GM23338 (cell line): ENCODE data around the gene SAMD4A. TPM values are rescaled to one million over a fixed set of nuclear protein-coding genes. Genes with fewer than 3 reads are reported as not detected.

ENCODE experiments used
- ATAC-seq: fragments of 200-7000 bp; cut with Tn5 transposase; 3 replicates; pipeline ENCODE4 v1.9.1; 2020
- DNase-seq: peaks from one replicate; pipeline ENCODE4 v3.0.0-alpha.2; 2015; ENCODE audit warnings: low spot score
- H2AFZ ChIP-seq: fragments of 200-600 bp; sonication (generic); 2 replicates; pipeline ENCODE4 v1.8.0; 2016; ENCODE audit warnings: antibody characterized with exemption, mild to moderate bottlenecking, moderate library complexity
- H3F3A ChIP-seq: fragments of 200-600 bp; sonication (generic); replicated peaks from 2 replicates; pipeline ENCODE4 v1.8.0; 2017; ENCODE audit warnings: antibody characterized with exemption, mixed run types, low read depth
- H3K27ac ChIP-seq: fragments of 200-600 bp; sonication (generic); 2 replicates; pipeline ENCODE4 v1.6.1; 2016; ENCODE audit warnings: low read depth
- H3K27me3 ChIP-seq: fragments of 200-600 bp; sonication (generic); 2 replicates; pipeline ENCODE4 v1.8.0; 2016; ENCODE audit warnings: mild to moderate bottlenecking, mixed run types, moderate library complexity; ENCODE audit not compliant: insufficient read depth
- H3K36me3 ChIP-seq: fragments of 200-600 bp; sonication (generic); 2 replicates; pipeline ENCODE4 v1.8.0; 2016; ENCODE audit warnings: mild to moderate bottlenecking; ENCODE audit not compliant: insufficient read depth
- H3K4me1 ChIP-seq: fragments of 200-600 bp; sonication (generic); 2 replicates; pipeline ENCODE4 v1.8.0; 2016; ENCODE audit warnings: mild to moderate bottlenecking, moderate library complexity; ENCODE audit not compliant: insufficient read depth
- H3K4me2 ChIP-seq: fragments of 200-600 bp; sonication (generic); 2 replicates; pipeline ENCODE4 v1.7.1; 2017; ENCODE audit warnings: mixed run types
- H3K4me3 ChIP-seq: fragments of 200-600 bp; sonication (generic); 2 replicates; pipeline ENCODE4 v1.6.1; 2016; ENCODE audit warnings: mixed run types
- H3K79me2 ChIP-seq: fragments of 200-600 bp; sonication (generic); replicated peaks from 2 replicates; pipeline ENCODE4 v1.8.0; 2017; ENCODE audit warnings: mild to moderate bottlenecking; ENCODE audit not compliant: insufficient read depth
- H3K9me2 ChIP-seq: fragments of 200-600 bp; sonication (generic); 2 replicates; pipeline ENCODE4 v1.8.0; 2017; ENCODE audit not compliant: insufficient read depth
- H4K20me1 ChIP-seq: fragments of 200-600 bp; sonication (generic); replicated peaks from 2 replicates; pipeline ENCODE4 v1.8.0; 2017; ENCODE audit warnings: mild to moderate bottlenecking; ENCODE audit not compliant: insufficient read depth
- H3K27ac Mint-ChIP-seq: 2 replicates; pipeline ENCODE4 v1.8.0; 2020; ENCODE audit warnings: inconsistent platforms, mild to moderate bottlenecking, moderate library complexity, mixed read lengths
- H3K27me3 Mint-ChIP-seq: 3 replicates; pipeline ENCODE4 v1.8.0; 2022; ENCODE audit warnings: low read depth, mild to moderate bottlenecking, moderate library complexity, mixed read lengths, inconsistent platforms; ENCODE audit not compliant: insufficient read depth, poor library complexity
- H3K36me3 Mint-ChIP-seq: 3 replicates; pipeline ENCODE4 v1.8.0; 2021; ENCODE audit warnings: low read depth, mild to moderate bottlenecking, inconsistent platforms, moderate library complexity, mixed read lengths
- H3K4me1 Mint-ChIP-seq: 3 replicates; pipeline ENCODE4 v1.8.0; 2020; ENCODE audit warnings: mild to moderate bottlenecking, inconsistent platforms, mixed read lengths
- H3K4me3 Mint-ChIP-seq: 3 replicates; pipeline ENCODE4 v1.8.0; 2021; ENCODE audit warnings: moderate library complexity, mild to moderate bottlenecking, inconsistent platforms, mixed read lengths
- H3K9me3 Mint-ChIP-seq: 3 replicates; pipeline ENCODE4 v1.8.0; 2020; ENCODE audit warnings: moderate library complexity, mild to moderate bottlenecking, inconsistent platforms, mixed read lengths
- CTCF ChIP-seq, 2 experiments: fragments of 200-600 bp in 1 of 2; sonication (generic) in 1 of 2; conservative IDR thresholded peaks; 2 replicates each; pipeline versions ENCODE4 v1.5.1 to v1.6.1; 2016 to 2017; ENCODE audit warnings: antibody characterized with exemption in 2 of 2, low read depth in 2 of 2, mild to moderate bottlenecking in 2 of 2, moderate library complexity in 1 of 2
- ETS1 ChIP-seq: IDR thresholded peaks from 2 replicates; pipeline ENCODE4 v1.6.1; 2016; ENCODE audit warnings: antibody characterized with exemption
- EZH2 ChIP-seq: fragments of 200-600 bp; sonication (generic); IDR thresholded peaks from one replicate; pipeline ENCODE4 v1.8.0; 2017; ENCODE audit warnings: antibody characterized with exemption, mild to moderate bottlenecking, low read depth; ENCODE audit not compliant: unreplicated experiment
- EZH2phosphoT487 ChIP-seq: fragments of 200-600 bp; sonication (generic); IDR thresholded peaks from one replicate; pipeline ENCODE4 v1.8.1; 2018; ENCODE audit warnings: antibody characterized with exemption; ENCODE audit not compliant: unreplicated experiment
- NANOG ChIP-seq: IDR thresholded peaks from 2 replicates; pipeline ENCODE4 v1.6.1; 2016; ENCODE audit warnings: antibody characterized with exemption, borderline replicate concordance
- POLR2AphosphoS5 ChIP-seq: IDR thresholded peaks from 2 replicates; pipeline ENCODE4 v1.6.1; 2016; ENCODE audit warnings: antibody characterized with exemption, low read depth
- REST ChIP-seq: IDR thresholded peaks from one replicate; pipeline ENCODE4 v1.6.1; 2018; ENCODE audit warnings: antibody characterized with exemption; ENCODE audit not compliant: unreplicated experiment
- STAT1 ChIP-seq: IDR thresholded peaks from one replicate; pipeline ENCODE4 v1.6.1; 2016; ENCODE audit warnings: antibody characterized with exemption; ENCODE audit not compliant: unreplicated experiment
- ZNF114 ChIP-seq: fragments of 250-450 bp; sonication (Bioruptor Pico); IDR thresholded peaks from 2 replicates; pipeline ENCODE4 v1.5.0; 2020; ENCODE audit warnings: mild to moderate bottlenecking, moderate library complexity
- ZNF331 ChIP-seq: fragments of 250-450 bp; sonication (Bioruptor Pico); IDR thresholded peaks from 2 replicates; pipeline ENCODE4 v1.5.0; 2020; ENCODE audit warnings: low read depth, mild to moderate bottlenecking, moderate library complexity
- polyA plus RNA-seq: library from polyadenylated mRNA; unstranded; fragments of >200 nt; fragmentation: Nextera tagmentation; extraction: Ambion mirVana; gene quantifications from 2 replicates; pipeline ENCODE4 v1.2.1, GENCODE V29; 2016
- total RNA-seq: library from RNA; depleted of rRNA; stranded (reverse); fragments of >200 nt; shearing (Covaris generic); gene quantifications from 2 replicates; pipeline ENCODE4 v1.2.3, GENCODE V29; 2014

The SAMD4A gene
- total and polyA plus RNA-seq, 2 experiments from 2014 or later, result 1.6 to 6.9 TPM

GRCh38 chr14:54704768-54705167, 137.8 kb downstream of the SAMD4A start:
- H3K9me2 ChIP-seq, result no peaks in the 10 kb centered on the region; the same call in 1 of the 2 replicates
- H3K9me3 Mint-ChIP-seq, result no peaks in the 10 kb centered on the region
- peaks cover 3% of the 10 kb centered on the region; the same call in 2 of the 3 replicates for H3K4me1 Mint-ChIP-seq
- H3K4me1 ChIP-seq, result no peaks in the 10 kb centered on the region
- no peak for TF ChIP-seq CTCF (conservative IDR thresholded peaks at IDR 0.05; ENCODE audit: low read depth in 2 of 2)
- no peak for TF ChIP-seq POLR2AphosphoS5
- no peak for TF ChIP-seq EZH2
- H3K27me3 ChIP-seq, result no peaks in the 10 kb centered on the region; the same call in 1 of the 2 replicates
- H3F3A ChIP-seq, result no peaks in the 10 kb centered on the region
- H3K4me3 ChIP-seq, result no peak overlapping the region
- no peak overlapping the region for H2AFZ ChIP-seq
- H3K4me2 ChIP-seq, result no peak overlapping the region
- no peaks in the 10 kb centered on the region for H4K20me1 ChIP-seq
- no peak overlapping the region for H3K4me3 Mint-ChIP-seq
- no peak overlapping the region for H3K27ac Mint-ChIP-seq
- no peaks in the 10 kb centered on the region for H3K79me2 ChIP-seq
- no peaks in the 10 kb centered on the region for H3K36me3 ChIP-seq
- no peaks in the 10 kb centered on the region for H3K27me3 Mint-ChIP-seq
- no peak overlapping the region for H3K27ac ChIP-seq
- no peak for ATAC-seq
- no peaks in the 10 kb centered on the region for H3K36me3 Mint-ChIP-seq
- no peak for DNase-seq

- Histone ChIP-seq H3K79me2 (no peaks in the 10 kb centered on the region), H2AFZ (no peak overlapping the region), H3K4me1 (no peaks in the 10 kb centered on the region), H3K4me2 (no peak overlapping the region), H3K27ac (no peak overlapping the region), H3K36me3 (no peaks in the 10 kb centered on the region), H4K20me1 (no peaks in the 10 kb centered on the region), H3F3A (no peaks in the 10 kb centered on the region), H3K4me3 (no peak overlapping the region), H3K27me3 (no peaks in the 10 kb centered on the region), H3K9me2 (no peaks in the 10 kb centered on the region; the same call in 1 of the 2 replicates)
- no peak for DNase-seq
- ATAC-seq, result no peak
- Mint-ChIP-seq H3K27me3 (peaks cover 2% of the 10 kb centered on the region), H3K4me1 (peaks cover 3% of the 10 kb centered on the region; the same call in 2 of the 3 replicates), H3K36me3 (no peaks in the 10 kb centered on the region), H3K27ac (no peak overlapping the region), H3K9me3 (no peaks in the 10 kb centered on the region), H3K4me3 (no peak overlapping the region)
- TF ChIP-seq EZH2phosphoT487 (no peak), REST (no peak), EZH2 (no peak), STAT1 (no peak), CTCF (conservative IDR thresholded peaks at IDR 0.05; ENCODE audit: low read depth in 2 of 2) (no peak), POLR2AphosphoS5 (no peak), NANOG (no peak), ETS1 (no peak), ZNF331 (no peak), ZNF114 (CRISPR knock-in tag) (no peak)
Measured at GRCh38 chr14:54706769-54707168, 139.8 kb downstream of the SAMD4A start.
